Esophagus (tissue), 2 donors: ENCODE measurements around the gene SAMD4A. TPM values are rescaled to one million over a fixed set of nuclear protein-coding genes. Genes with fewer than 3 reads are reported as not detected.
"Not testable (repeated sequence)": the region's sequence is repeated elsewhere in the genome, so short reads cannot be mapped to it uniquely, and the experiment has no call there.

Source experiments
- H3K27ac ChIP-seq, 2 donors: one replicate each; pipeline ENCODE4 v1.5.1; 2013; ENCODE audit warnings: low read depth in 2 of 2, mild to moderate bottlenecking in 2 of 2, inconsistent platforms in 1 of 2, low read length in 1 of 2, moderate library complexity in 1 of 2
- H3K27me3 ChIP-seq, 2 donors: one replicate each; pipeline ENCODE4 v1.6.1; 2013; ENCODE audit warnings: low read length in 2 of 2, control low read depth in 1 of 2, mild to moderate bottlenecking in 1 of 2; ENCODE audit not compliant: insufficient read depth in 2 of 2, control insufficient read depth in 1 of 2
- H3K36me3 ChIP-seq, 2 donors: one replicate each; pipeline ENCODE4 v1.6.1; 2013; ENCODE audit warnings: low read length in 1 of 2; ENCODE audit not compliant: control insufficient read depth in 2 of 2, insufficient read depth in 2 of 2
- H3K4me1 ChIP-seq, 2 donors: one replicate each; pipeline ENCODE4 v1.6.1; 2013; ENCODE audit warnings: low read length in 1 of 2; ENCODE audit not compliant: control insufficient read depth in 2 of 2, insufficient read depth in 2 of 2
- H3K4me3 ChIP-seq, 2 donors: one replicate each; pipeline ENCODE4 v1.5.1; 2013; ENCODE audit warnings: low read length in 2 of 2, mild to moderate bottlenecking in 2 of 2, low read depth in 1 of 2, moderate library complexity in 1 of 2
- H3K9me3 ChIP-seq, 2 donors: one replicate each; pipeline ENCODE4 v1.6.1; 2013; ENCODE audit warnings: mild to moderate bottlenecking in 2 of 2, low read depth in 1 of 2, low read length in 1 of 2, moderate library complexity in 1 of 2; ENCODE audit not compliant: control insufficient read depth in 2 of 2, insufficient read depth in 1 of 2
- WGBS, 2 donors: extraction: QIAGEN DNeasy Blood & Tissue Kit; methylation state at CpG; one replicate each; pipeline ENCODE4 v1.1.7; 2013; 5-methylcytosine and 5-hydroxymethylcytosine counted together
- polyA plus RNA-seq, 2 donors: library from polyadenylated mRNA; stranded (reverse); fragments of 200-250 nt; gene quantifications; one replicate each; pipeline ENCODE4 v1.2.3, GENCODE V29; 2013
- donor health status: healthy with polysubstance abuse.
- donor health status: Bipolar disorder and iron deficiency.

Gene SAMD4A
- polyA plus RNA-seq, 2 donors = 1.1 to 1.7 TPM

GRCh38 chr14:54606631-54607133, 39.8 kb downstream of the SAMD4A start:
- Histone ChIP-seq H3K9me3 (no peaks in the 10 kb centered on the region), H3K27ac (no peak overlapping the region), H3K27me3 (no peaks in the 10 kb centered on the region)

GRCh38 chr14:54609576-54609975, 42.6 kb downstream of the SAMD4A start:
- H3K27ac ChIP-seq = no peak overlapping the region
- H3K4me3 ChIP-seq = no peak overlapping the region
- no peaks in the 10 kb centered on the region for H3K4me1 ChIP-seq
- no peaks in the 10 kb centered on the region for H3K27me3 ChIP-seq
- no peaks in the 10 kb centered on the region for H3K9me3 ChIP-seq
- H3K36me3 ChIP-seq = no peaks in the 10 kb centered on the region
- 70 to 71% methylated on average over 5 of the region's 5 CpGs for WGBS, 2 donors

More at GRCh38 chr14:54606631-54607133, 39.8 kb downstream of the SAMD4A start:
- H3K4me3 ChIP-seq = no peak overlapping the region
- WGBS, 2 donors = 78 to 86% methylated on average over 3 of the region's 3 CpGs
- H3K36me3 ChIP-seq = no peaks in the 10 kb centered on the region
- no peaks in the 10 kb centered on the region for H3K4me1 ChIP-seq

GRCh38 chr14:54610051-54610977, 43.4 kb downstream of the SAMD4A start:
- Histone ChIP-seq H3K4me3 (no peak overlapping the region), H3K4me1 (no peaks in the 10 kb centered on the region), H3K27me3 (no peaks in the 10 kb centered on the region), H3K36me3 (no peaks in the 10 kb centered on the region), H3K27ac (no peak overlapping the region), H3K9me3 (no peaks in the 10 kb centered on the region)
- 83 to 86% methylated on average over 12 of the region's 12 CpGs for WGBS, 2 donors

GRCh38 chr14:54614296-54614695, 47.4 kb downstream of the SAMD4A start:
- WGBS, 2 donors = 72 to 73% methylated on average over 3 of the region's 3 CpGs
- Histone ChIP-seq H3K27me3 (no peaks in the 10 kb centered on the region), H3K27ac (no peak overlapping the region), H3K4me3 (no peak overlapping the region), H3K4me1 (no peaks in the 10 kb centered on the region), H3K36me3 (no peaks in the 10 kb centered on the region), H3K9me3 (no peaks in the 10 kb centered on the region)

- no peaks in the 10 kb centered on the region for H3K27me3 ChIP-seq
- no peaks in the 10 kb centered on the region for H3K4me1 ChIP-seq
- no peak overlapping the region for H3K4me3 ChIP-seq
- no peak overlapping the region for H3K27ac ChIP-seq
- no peaks in the 10 kb centered on the region for H3K36me3 ChIP-seq
- H3K9me3 ChIP-seq = no peaks in the 10 kb centered on the region
- WGBS, 2 donors = 80 to 84% methylated on average over 3 of the region's 3 CpGs
Observed at GRCh38 chr14:54617467-54617866, 50.5 kb downstream of the SAMD4A start.

- H3K27ac ChIP-seq = no peak overlapping the region
- H3K4me1 ChIP-seq = no peaks in the 10 kb centered on the region
- no peak overlapping the region for H3K4me3 ChIP-seq
- no peaks in the 10 kb centered on the region for H3K36me3 ChIP-seq
- H3K27me3 ChIP-seq = no peaks in the 10 kb centered on the region
- H3K9me3 ChIP-seq = no peaks in the 10 kb centered on the region
Observed at GRCh38 chr14:54621686-54622085, 54.8 kb downstream of the SAMD4A start.

GRCh38 chr14:54622192-54622958, 55.4 kb downstream of the SAMD4A start:
- H3K4me3 ChIP-seq = no peak overlapping the region
- H3K36me3 ChIP-seq = no peaks in the 10 kb centered on the region
- H3K9me3 ChIP-seq = no peaks in the 10 kb centered on the region
- H3K27ac ChIP-seq = no peak overlapping the region
- 87% methylated on average over 9 of the region's 9 CpGs for WGBS, 2 donors
- H3K27me3 ChIP-seq = no peaks in the 10 kb centered on the region
- no peaks in the 10 kb centered on the region for H3K4me1 ChIP-seq

- 92 to 95% methylated on average over 1 of the region's 1 CpG for WGBS, 2 donors
Observed at GRCh38 chr14:54623279-54624004, 56.5 kb downstream of the SAMD4A start.

GRCh38 chr14:54624005-54624358, 57.1 kb downstream of the SAMD4A start:
- H3K9me3 ChIP-seq, H3K4me1 ChIP-seq, H3K27ac ChIP-seq, H3K27me3 ChIP-seq, H3K36me3 ChIP-seq, H3K4me3 ChIP-seq: not testable (repeated sequence)
- WGBS, 2 donors = 91 to 92% methylated on average over 19 of the region's 19 CpGs

More at GRCh38 chr14:54623279-54624004, 56.5 kb downstream of the SAMD4A start:
- H3K9me3 ChIP-seq = no peaks in the 10 kb centered on the region
- no peaks in the 10 kb centered on the region for H3K36me3 ChIP-seq
- H3K4me3 ChIP-seq = no peak overlapping the region
- no peaks in the 10 kb centered on the region for H3K27me3 ChIP-seq
- H3K27ac ChIP-seq = no peak overlapping the region
- H3K4me1 ChIP-seq = peaks cover 0 to 3% of the 10 kb centered on the region in 2 donors
